Activated naive CD4-positive, alpha-beta T cell treated with anti-CD3 and anti-CD28 coated beads, Interleukin-2, amount 50 U/mL, for 24 hours (primary cell): ENCODE data around the gene WRAP73.
"Not testable (repeated sequence)": the region's sequence is repeated elsewhere in the genome, so short reads cannot be mapped to it uniquely, and the experiment has no call there.

Experiments used
- H3K27ac Mint-ChIP-seq: one replicate; pipeline ENCODE4 v1.8.0; 2021; ENCODE audit warnings: mild to moderate bottlenecking, mixed read lengths
- H3K27me3 Mint-ChIP-seq: one replicate; pipeline ENCODE4 v1.8.0; 2021; ENCODE audit warnings: mixed read lengths
- H3K36me3 Mint-ChIP-seq: one replicate; pipeline ENCODE4 v1.8.0; 2021; ENCODE audit warnings: mixed read lengths
- H3K4me1 Mint-ChIP-seq: one replicate; pipeline ENCODE4 v1.8.0; 2021; ENCODE audit warnings: mixed read lengths
- H3K4me3 Mint-ChIP-seq: one replicate; pipeline ENCODE4 v1.8.0; 2021; ENCODE audit warnings: mild to moderate bottlenecking, mixed read lengths
- H3K9me3 Mint-ChIP-seq: one replicate; pipeline ENCODE4 v1.8.0; 2021; ENCODE audit warnings: mixed read lengths

Gene WRAP73

DNA sequence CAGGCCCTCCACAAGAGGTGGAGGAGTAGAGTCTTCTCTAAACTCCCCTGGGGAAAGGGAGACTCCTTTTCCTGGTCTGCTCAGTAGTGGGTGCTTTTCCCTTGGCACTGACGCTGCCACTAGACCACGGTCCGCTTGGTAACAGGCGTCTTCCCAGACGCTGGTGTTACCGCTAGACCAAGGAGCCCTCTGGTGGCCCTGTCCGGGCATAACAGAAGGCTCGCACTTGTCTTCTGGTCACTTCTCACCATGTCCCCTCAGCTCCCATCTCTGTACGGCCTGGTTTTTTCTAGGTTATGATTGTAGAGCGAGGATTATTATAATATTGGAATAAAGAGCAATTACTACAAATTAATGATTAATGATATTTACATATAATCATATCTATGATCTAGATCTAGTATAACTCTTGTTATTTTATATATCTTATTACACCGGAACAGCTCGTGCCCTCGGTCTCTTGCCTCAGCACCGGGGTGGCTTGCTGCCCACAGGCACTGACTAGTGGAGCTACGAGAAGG lies 28.7 kb downstream of the WRAP73 start:
- not testable (repeated sequence) for H3K4me3 Mint-ChIP-seq, H3K27me3 Mint-ChIP-seq, H3K27ac Mint-ChIP-seq

DNA sequence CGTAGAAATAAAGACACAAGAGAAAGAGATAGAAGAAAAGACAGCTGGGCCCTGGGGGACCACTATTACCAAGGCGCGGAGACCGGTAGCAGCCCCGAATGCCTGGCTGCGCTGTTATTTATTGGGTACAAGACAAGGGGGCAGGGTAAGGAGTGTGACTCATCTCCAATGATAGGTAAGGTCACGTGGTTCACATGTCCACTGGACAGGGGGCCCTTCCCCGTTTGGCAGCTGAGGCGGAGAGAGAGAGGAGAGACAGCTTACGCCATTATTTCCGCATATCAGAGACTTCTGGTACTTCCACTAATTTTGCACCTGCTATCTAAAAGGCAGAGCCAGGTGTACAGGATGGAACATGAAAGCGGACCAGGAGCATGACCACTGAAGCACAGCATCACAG lies 29.2 kb downstream of the WRAP73 start:
- Mint-ChIP-seq H3K36me3 (peaks cover 1% of the 10 kb centered on the region), H3K4me1 (peaks cover 48% of the 10 kb centered on the region), H3K4me3 (no peak overlapping the region), H3K27me3 (no peaks in the 10 kb centered on the region), H3K9me3 (no peaks in the 10 kb centered on the region), H3K27ac (no peak overlapping the region)

More for the DNA sequence above, 28.7 kb downstream of the WRAP73 start:
- not testable (repeated sequence) for H3K36me3 Mint-ChIP-seq, H3K9me3 Mint-ChIP-seq
- H3K4me1 Mint-ChIP-seq, result peaks cover 53% of the 10 kb centered on the region

GRCh38 chr1:3618881-3619671 lies 30.8 kb downstream of the WRAP73 start:
- peak overlapping the region; percentile 43 for H3K4me3 Mint-ChIP-seq
- H3K27ac Mint-ChIP-seq, result peak overlapping the region; percentile 85
- H3K9me3 Mint-ChIP-seq, result no peaks in the 10 kb centered on the region
- peaks cover 40% of the 10 kb centered on the region for H3K4me1 Mint-ChIP-seq
- no peaks in the 10 kb centered on the region for H3K36me3 Mint-ChIP-seq
- no peaks in the 10 kb centered on the region for H3K27me3 Mint-ChIP-seq

GRCh38 chr1:3618531-3618880 lies 31.4 kb downstream of the WRAP73 start:
- peaks cover 34% of the 10 kb centered on the region for H3K4me1 Mint-ChIP-seq
- H3K9me3 Mint-ChIP-seq, result no peaks in the 10 kb centered on the region
- H3K27ac Mint-ChIP-seq, result no peak overlapping the region
- H3K36me3 Mint-ChIP-seq, result no peaks in the 10 kb centered on the region
- H3K4me3 Mint-ChIP-seq, result no peak overlapping the region
- no peaks in the 10 kb centered on the region for H3K27me3 Mint-ChIP-seq

- Mint-ChIP-seq H3K4me3 (no peak overlapping the region), H3K27ac (no peak overlapping the region), H3K36me3 (no peaks in the 10 kb centered on the region), H3K27me3 (no peaks in the 10 kb centered on the region), H3K9me3 (no peaks in the 10 kb centered on the region), H3K4me1 (peaks cover 28% of the 10 kb centered on the region)
Measured at GRCh38 chr1:3617806-3618345, 32.0 kb downstream of the WRAP73 start.

- no peaks in the 10 kb centered on the region for H3K36me3 Mint-ChIP-seq
- H3K27me3 Mint-ChIP-seq, result no peaks in the 10 kb centered on the region
- no peak overlapping the region for H3K27ac Mint-ChIP-seq
- peaks cover 19% of the 10 kb centered on the region for H3K4me1 Mint-ChIP-seq
- no peak overlapping the region for H3K4me3 Mint-ChIP-seq
- no peaks in the 10 kb centered on the region for H3K9me3 Mint-ChIP-seq
Measured at GRCh38 chr1:3616861-3617260, 33.0 kb downstream of the WRAP73 start.

DNA sequence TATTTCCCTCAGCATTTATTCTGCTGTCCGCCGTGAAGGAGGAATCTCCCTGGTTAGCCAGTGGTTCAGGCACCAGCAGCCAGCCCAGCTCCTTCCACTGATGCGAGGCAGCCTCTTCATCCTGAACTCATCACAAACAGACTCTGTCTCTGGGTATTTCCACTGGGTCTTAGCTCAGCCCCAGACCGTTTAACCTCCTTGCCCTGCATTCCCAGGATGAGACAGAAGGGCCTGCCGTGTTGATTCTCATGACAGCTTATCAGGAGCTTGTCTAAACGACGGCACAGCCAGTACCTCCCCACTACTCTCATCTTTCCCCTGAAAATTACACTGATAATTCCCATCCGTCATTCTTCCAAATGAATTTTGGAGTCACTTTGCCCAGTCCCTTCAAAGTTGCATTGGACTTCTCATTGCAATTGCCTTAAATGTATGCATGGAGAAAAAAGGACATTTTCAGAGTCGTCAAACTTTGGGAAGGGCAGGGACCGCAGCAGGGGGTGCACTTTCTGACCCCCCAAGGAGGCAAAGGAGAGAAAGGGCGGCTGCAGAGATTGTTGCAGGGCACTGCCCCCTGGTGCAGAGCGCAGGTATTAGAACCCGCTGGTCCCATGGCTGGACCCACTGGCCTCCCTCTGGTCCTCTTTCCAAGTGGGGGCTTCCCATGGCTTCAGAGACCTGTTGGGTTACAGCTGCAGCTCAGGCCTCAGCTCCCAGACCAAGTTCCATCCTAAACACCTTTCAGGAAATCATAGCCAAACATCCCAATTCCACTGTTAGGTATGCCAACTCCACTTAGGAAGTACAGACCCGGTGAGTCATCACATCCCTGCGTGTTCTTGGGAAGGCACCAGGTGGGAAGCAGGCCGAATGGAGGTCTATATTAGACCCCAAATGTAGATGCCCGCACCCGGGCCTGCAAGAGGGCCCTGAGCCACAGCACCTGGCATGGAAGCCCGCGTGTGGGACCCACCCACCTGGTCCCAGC lies 34.9 kb downstream of the WRAP73 start:
- Mint-ChIP-seq H3K27ac (peak overlapping the region; percentile 31), H3K9me3 (no peaks in the 10 kb centered on the region), H3K4me1 (peaks cover 21% of the 10 kb centered on the region), H3K4me3 (no peak overlapping the region), H3K27me3 (peaks cover 3% of the 10 kb centered on the region), H3K36me3 (no peaks in the 10 kb centered on the region)

GRCh38 chr1:3612123-3612522 lies 37.8 kb downstream of the WRAP73 start:
- Mint-ChIP-seq H3K36me3 (no peaks in the 10 kb centered on the region), H3K4me1 (peaks cover 9% of the 10 kb centered on the region), H3K9me3 (no peaks in the 10 kb centered on the region), H3K27ac (no peak overlapping the region), H3K27me3 (peaks cover 3% of the 10 kb centered on the region), H3K4me3 (peak overlapping the region; percentile 82)

- peaks cover 9% of the 10 kb centered on the region for H3K4me1 Mint-ChIP-seq
Measured at GRCh38 chr1:3611170-3612019, 38.5 kb downstream of the WRAP73 start, which contains the start of gene MEGF6. Gene MEGF6, minus strand, starts transcription at chr1:3611508. Its CDS starts 240 bp downstream, at chr1:3611268.

GRCh38 chr1:3610527-3611169 lies 39.3 kb downstream of the WRAP73 start:
- peaks cover 3% of the 10 kb centered on the region for H3K27me3 Mint-ChIP-seq
- peaks cover 9% of the 10 kb centered on the region for H3K4me1 Mint-ChIP-seq
- H3K36me3 Mint-ChIP-seq, result no peaks in the 10 kb centered on the region
- H3K9me3 Mint-ChIP-seq, result no peaks in the 10 kb centered on the region
- peak overlapping the region; percentile 44 for H3K4me3 Mint-ChIP-seq
- no peak overlapping the region for H3K27ac Mint-ChIP-seq

More at GRCh38 chr1:3611170-3612019, 38.5 kb downstream of the WRAP73 start, which contains the start of gene MEGF6:
- Mint-ChIP-seq H3K36me3 (no peaks in the 10 kb centered on the region), H3K9me3 (no peaks in the 10 kb centered on the region), H3K4me3 (peak within 1 kb of the TSS; percentile 82), H3K27me3 (peaks cover 3% of the 10 kb centered on the region), H3K27ac (no peak within 1 kb of the TSS)

DNA sequence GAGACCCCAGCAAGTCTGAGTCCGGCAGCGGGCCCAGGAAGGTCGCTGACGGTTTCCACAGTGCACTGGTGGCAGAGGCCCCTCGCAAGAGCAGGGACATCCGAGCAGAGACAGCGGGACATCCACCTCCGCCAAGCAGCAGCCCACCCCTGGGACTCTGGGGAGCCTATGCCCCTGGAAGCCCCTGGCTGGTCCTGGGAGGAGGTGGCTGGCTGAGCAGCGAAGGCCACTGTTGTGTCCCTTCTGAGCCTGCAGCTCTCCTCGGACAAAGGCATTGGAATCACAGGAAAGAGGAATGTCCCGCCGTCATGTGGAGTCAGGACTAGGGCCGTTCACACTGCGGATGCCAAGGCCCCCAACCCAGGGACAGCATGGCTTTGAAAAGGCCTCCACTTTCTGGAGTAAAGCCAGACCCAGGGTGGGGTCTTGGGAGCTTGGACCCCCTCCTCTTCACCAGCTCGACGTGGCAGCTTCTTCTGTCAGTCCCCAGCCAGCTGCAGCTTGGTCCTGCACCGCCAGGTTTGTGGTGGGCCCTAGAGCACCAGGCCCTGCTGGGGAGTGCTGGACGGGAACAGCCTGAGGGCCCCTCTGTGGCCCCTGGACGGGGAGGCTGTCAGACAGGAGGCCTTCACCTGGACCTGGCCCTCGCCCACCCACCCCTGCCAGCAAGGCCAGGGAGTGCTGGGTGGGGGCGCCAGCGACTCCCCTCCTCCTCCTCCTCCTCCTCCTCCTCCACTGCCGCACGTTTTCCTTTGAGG lies 40.0 kb downstream of the WRAP73 start:
- Mint-ChIP-seq H3K27me3 (peaks cover 3% of the 10 kb centered on the region), H3K36me3 (no peaks in the 10 kb centered on the region), H3K4me3 (no peak overlapping the region), H3K4me1 (peaks cover 9% of the 10 kb centered on the region), H3K9me3 (no peaks in the 10 kb centered on the region), H3K27ac (no peak overlapping the region)

DNA sequence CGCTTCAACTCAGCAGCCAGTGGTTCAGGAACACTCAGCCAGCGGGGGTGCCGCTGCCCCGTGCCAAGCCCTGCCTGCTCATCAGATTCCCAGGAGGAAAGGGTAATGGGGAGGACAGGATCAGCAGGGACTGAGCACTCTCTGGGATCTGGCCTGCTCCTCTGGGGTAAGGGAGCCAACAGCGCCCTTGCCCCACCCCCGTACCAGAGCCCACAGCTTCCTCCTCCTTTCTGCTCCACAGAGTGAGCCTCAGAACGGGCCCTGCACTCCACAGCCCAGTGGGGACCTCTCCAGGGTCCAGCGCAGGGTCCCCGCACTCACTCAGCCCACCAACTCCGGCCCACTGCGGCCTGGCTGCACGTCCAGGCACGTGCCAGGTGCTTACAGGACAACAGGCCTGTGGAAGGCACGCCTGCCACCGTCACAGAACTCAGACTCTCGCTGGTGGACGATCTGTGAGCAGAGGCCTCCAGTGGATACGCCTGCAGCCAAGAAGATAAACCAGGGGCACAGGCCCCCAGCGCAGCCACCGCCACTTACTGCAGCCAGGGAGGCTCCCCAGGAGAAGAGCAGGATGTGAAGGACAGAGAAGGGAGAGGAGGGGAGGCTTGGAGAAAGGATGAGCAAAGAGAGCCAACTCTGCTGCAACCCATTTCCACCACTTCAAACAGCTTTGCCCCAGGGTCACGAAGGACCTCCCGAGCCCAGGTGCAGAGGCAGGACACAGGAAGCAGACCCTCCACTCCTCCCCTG lies 40.7 kb downstream of the WRAP73 start:
- peaks cover 3% of the 10 kb centered on the region for H3K27me3 Mint-ChIP-seq
- no peaks in the 10 kb centered on the region for H3K36me3 Mint-ChIP-seq
- peak overlapping the region; percentile 55 for H3K4me3 Mint-ChIP-seq
- H3K4me1 Mint-ChIP-seq, result peaks cover 9% of the 10 kb centered on the region
- no peaks in the 10 kb centered on the region for H3K9me3 Mint-ChIP-seq
- peak overlapping the region; percentile 75 for H3K27ac Mint-ChIP-seq

- no peak overlapping the region for H3K4me3 Mint-ChIP-seq
- no peaks in the 10 kb centered on the region for H3K9me3 Mint-ChIP-seq
- H3K27me3 Mint-ChIP-seq, result peaks cover 3% of the 10 kb centered on the region
- H3K36me3 Mint-ChIP-seq, result no peaks in the 10 kb centered on the region
- H3K4me1 Mint-ChIP-seq, result peaks cover 9% of the 10 kb centered on the region
- no peak overlapping the region for H3K27ac Mint-ChIP-seq
Measured at GRCh38 chr1:3608154-3608553, 41.7 kb downstream of the WRAP73 start.
